GM21528 (cell line): ENCODE results near the gene SH3GL1.

Experiments
- ATAC-seq: cut with Tn5 transposase; IDR thresholded peaks from one replicate; pipeline ENCODE4 v1.9.1; 2021; ENCODE audit warnings: mild to moderate bottlenecking, moderate library complexity; ENCODE audit not compliant: unreplicated experiment, low FRiP score

The SH3GL1 gene

DNA sequence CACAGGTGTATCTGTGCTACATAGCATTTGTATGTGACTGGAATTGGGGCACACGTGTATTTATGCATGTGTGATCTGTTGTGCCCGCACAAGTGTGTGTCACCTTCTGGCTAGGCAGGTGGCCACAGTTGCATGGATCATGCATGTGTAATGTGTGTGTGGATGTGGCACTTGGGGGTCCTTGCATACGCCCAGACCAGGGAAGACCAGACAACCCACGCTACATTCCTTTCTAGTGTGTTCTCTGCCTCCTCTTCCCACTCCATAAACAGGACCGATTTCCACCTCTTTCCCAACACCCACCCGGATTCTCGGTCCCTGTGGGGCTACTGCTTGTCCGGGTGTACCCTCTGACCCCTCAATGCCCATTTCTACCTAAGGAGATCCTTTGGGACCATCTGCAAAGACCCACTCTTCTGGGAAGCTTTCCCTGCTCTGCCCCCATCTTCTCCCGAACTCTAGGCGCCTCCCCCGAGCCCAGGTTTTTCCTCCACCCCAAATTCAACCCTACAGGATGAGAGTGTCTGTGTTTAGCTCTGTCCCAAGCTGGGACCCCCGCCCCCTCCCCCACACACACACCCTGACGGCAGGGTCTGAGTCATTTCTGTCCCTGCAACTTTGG, 74.0 kb downstream of the SH3GL1 start:
- ATAC-seq: no peak

DNA sequence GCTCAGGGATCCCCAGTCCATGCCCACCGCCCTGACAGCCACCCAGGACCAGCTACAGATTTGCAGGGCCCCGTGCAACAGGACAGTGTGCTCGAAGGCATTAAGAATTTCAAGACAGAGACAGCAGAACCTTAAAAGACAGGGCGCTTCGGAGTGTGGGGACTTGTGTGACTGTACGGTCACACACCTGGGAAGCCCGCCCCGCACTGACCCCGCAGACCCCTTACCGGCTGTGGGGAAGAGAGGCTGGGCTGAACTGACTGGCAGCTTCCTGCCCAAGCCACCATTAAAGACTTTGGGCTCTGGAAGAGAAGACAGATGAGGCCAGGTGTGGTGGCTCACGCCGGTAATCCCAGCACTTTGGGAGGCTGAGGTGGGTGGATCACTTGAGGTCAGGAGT, 76.1 kb downstream of the SH3GL1 start:
- no peak for ATAC-seq

DNA sequence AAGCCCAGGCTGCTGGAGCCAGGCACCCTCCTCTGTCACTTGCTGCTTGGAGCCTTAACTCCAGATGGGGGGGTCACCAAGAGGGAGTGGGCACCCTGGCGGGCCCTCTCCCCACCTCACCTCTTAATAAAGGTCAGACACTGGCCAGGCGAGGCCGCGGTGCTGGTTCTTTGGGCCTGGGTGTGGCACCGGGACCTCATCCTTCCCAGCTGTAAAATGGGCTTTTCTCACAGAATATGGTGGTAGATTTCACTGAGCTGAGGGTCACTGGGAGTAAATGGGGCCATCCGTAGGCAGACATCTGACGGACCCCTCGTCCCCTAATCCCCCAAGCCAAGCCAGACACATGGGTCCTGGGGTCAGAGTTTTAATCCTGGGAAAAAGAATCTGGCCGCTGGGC, 76.7 kb downstream of the SH3GL1 start:
- ATAC-seq: no peak

DNA sequence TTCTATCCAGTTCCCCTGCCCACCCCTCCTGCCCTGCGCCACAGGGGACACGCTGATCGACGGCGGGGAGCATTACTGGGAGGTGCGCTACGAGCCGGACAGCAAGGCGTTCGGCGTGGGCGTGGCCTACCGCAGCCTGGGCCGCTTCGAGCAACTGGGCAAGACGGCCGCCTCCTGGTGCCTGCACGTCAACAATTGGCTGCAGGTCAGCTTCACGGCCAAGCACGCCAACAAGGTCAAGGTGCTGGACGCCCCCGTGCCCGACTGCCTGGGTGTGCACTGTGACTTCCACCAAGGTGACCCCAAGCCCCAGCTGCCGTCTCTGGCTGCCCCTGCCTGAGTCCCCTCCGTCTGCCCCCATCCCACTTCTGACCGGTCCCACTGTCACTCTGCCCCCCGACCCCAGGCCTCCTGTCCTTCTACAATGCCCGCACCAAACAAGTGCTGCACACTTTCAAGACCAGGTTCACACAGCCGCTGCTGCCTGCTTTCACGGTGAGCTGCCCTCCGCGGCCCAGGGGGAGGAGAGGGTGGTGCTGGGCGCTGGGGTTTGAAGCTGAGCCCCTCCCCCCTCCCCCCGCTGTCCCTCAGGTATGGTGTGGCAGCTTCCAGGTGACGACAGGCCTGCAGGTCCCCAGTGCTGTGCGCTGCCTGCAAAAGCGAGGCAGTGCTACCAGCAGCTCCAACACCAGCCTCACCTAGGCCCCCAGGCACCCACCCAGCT, 77.2 kb downstream of the SH3GL1 start:
- ATAC-seq: no peak

- no peak for ATAC-seq
Measured at GRCh38 chr19:4320419-4320818, 79.9 kb downstream of the SH3GL1 start.

- ATAC-seq: no peak
Measured at GRCh38 chr19:4319067-4319718, 81.2 kb downstream of the SH3GL1 start.

DNA sequence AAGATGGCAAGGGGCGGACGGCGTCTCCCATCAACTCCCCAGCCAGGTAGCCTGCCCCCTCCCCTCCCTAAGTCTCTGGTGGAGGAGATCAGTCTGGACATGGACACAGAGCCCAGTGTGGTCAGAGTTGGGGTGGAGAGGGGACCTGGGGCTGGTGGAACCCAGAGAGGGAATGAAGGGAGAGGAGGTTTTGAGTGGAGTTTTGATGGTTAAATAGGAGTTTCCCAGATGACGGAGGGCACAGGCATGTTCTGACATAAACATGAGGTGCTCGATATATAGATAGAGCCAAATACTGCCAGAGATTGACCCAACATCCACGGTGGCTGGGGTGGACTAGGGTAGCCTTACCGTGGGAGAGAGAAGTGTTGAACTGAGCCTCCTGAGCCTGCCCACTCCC, 81.9 kb downstream of the SH3GL1 start:
- ATAC-seq: no peak

DNA sequence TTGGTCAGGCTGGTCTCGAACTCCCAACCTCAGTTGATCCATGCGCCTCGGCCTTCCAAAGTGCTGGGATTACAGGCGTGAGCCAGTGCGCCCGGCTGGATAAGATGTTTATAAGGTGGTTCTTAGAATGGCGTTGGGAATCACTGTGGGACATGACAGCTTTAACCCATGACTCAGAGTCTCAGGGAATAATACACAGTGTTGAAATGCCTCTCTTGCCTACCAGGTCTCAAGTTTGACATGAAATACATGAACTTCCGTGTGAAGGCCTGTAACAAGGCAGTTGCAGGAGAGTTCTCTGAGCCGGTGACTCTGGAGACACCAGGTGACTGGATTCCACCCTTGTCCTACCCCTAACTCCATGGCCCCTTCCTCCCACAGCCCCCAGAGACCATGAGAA, 83.4 kb downstream of the SH3GL1 start:
- ATAC-seq: no peak

GRCh38 chr19:4313847-4314490, 86.4 kb downstream of the SH3GL1 start:
- ATAC-seq: no peak
